GM21737 (cell line): Measurements from ENCODE around the gene ATP13A3.
"Not testable (repeated sequence)": the region's sequence is repeated elsewhere in the genome, so short reads cannot be mapped to it uniquely, and the experiment has no call there.

Experiments
- ATAC-seq: cut with Tn5 transposase; IDR thresholded peaks from one replicate; pipeline ENCODE4 v1.9.1; 2021; ENCODE audit warnings: mild to moderate bottlenecking, moderate library complexity; ENCODE audit not compliant: unreplicated experiment

The ATP13A3 gene

GRCh38 chr3:194500198-194500597, 13.4 kb upstream of the ATP13A3 start:
- ATAC-seq, result no peak

GRCh38 chr3:194499516-194499915, 12.7 kb upstream of the ATP13A3 start:
- ATAC-seq, result not testable (repeated sequence)

GRCh38 chr3:194497799-194498575, 11.2 kb upstream of the ATP13A3 start:
- ATAC-seq, result no peak

- no peak for ATAC-seq
These were observed 9.6 kb upstream of the ATP13A3 start for GRCh38 chr3:194496217-194496919.

- no peak for ATAC-seq
These were observed 8.2 kb upstream of the ATP13A3 start for GRCh38 chr3:194494951-194495374.

- not testable (repeated sequence) for ATAC-seq
These were observed 7.5 kb upstream of the ATP13A3 start for GRCh38 chr3:194493995-194494927.

GRCh38 chr3:194492001-194492400, 5.2 kb upstream of the ATP13A3 start:
- no peak for ATAC-seq

- ATAC-seq, result no peak
These were observed 3.2 kb upstream of the ATP13A3 start for GRCh38 chr3:194489736-194490612.

- ATAC-seq, result no peak
These were observed 1.4 kb upstream of the ATP13A3 start for GRCh38 chr3:194488055-194488742.

- peak; percentile 17 for ATAC-seq
These were observed 670 bp upstream of the ATP13A3 start for GRCh38 chr3:194487289-194488054.

GRCh38 chr3:194485881-194486539, 792 bp downstream of the ATP13A3 start:
- peak; percentile 18 for ATAC-seq

GRCh38 chr3:194485468-194485880, 1.3 kb downstream of the ATP13A3 start:
- no peak for ATAC-seq

GRCh38 chr3:194484614-194485013, 2.2 kb downstream of the ATP13A3 start:
- ATAC-seq, result no peak

- no peak for ATAC-seq
These were observed 3.0 kb downstream of the ATP13A3 start for GRCh38 chr3:194483850-194484249.

- not testable (repeated sequence) for ATAC-seq
These were observed 4.0 kb downstream of the ATP13A3 start for GRCh38 chr3:194482830-194483229.

GRCh38 chr3:194482196-194482593, 4.6 kb downstream of the ATP13A3 start:
- ATAC-seq, result no peak

- no peak for ATAC-seq
These were observed 5.1 kb downstream of the ATP13A3 start for GRCh38 chr3:194481525-194482195.

- ATAC-seq, result no peak
These were observed 5.7 kb downstream of the ATP13A3 start for GRCh38 chr3:194481103-194481502.
